ENCODE data around the gene TFF1.

DNA sequence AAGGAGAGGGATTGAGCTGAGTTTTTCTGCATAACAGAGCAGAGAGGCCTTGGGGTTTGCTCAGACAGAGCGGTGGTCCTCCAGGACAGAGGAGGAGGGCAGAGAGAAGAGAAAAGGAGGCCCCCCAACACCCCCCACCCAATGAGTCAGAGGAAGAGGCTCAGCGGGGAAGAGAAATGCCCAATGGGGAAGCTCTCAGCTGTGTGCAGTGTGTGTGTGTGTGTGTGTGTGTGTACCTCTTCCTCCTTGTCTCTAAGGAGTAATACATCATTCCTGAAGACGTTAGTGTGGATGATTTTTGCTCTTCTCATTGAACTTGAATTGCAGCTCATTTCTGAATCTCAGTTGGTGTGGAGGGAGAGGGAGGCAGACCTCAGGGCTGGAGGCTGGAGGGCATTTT lies 20.8 kb upstream of the TFF1 start:
- TF ChIP-seq POLR2A (IDR thresholded peaks at IDR 0.05), result no peak
- TF ChIP-seq, protein P1, sequence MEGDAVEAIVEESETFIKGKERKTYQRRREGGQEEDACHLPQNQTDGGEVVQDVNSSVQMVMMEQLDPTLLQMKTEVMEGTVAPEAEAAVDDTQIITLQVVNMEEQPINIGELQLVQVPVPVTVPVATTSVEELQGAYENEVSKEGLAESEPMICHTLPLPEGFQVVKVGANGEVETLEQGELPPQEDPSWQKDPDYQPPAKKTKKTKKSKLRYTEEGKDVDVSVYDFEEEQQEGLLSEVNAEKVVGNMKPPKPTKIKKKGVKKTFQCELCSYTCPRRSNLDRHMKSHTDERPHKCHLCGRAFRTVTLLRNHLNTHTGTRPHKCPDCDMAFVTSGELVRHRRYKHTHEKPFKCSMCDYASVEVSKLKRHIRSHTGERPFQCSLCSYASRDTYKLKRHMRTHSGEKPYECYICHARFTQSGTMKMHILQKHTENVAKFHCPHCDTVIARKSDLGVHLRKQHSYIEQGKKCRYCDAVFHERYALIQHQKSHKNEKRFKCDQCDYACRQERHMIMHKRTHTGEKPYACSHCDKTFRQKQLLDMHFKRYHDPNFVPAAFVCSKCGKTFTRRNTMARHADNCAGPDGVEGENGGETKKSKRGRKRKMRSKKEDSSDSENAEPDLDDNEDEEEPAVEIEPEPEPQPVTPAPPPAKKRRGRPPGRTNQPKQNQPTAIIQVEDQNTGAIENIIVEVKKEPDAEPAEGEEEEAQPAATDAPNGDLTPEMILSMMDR (IDR thresholded peaks at IDR 0.05), result no peak
